ENCODE measurements around the gene KISS1R.

The KISS1R gene

GRCh38 chr19:899336-900042 lies 17.6 kb upstream of the KISS1R start:
- no peak for DNase-seq (ENCODE audit: low read depth, low spot score)

GRCh38 chr19:900043-900301 lies 17.2 kb upstream of the KISS1R start:
- DNase-seq (ENCODE audit: low read depth, low spot score), result no peak

- DNase-seq (ENCODE audit: low read depth, low spot score), result no peak
These were observed 16.6 kb upstream of the KISS1R start for GRCh38 chr19:900302-901111.

- DNase-seq (ENCODE audit: low read depth, low spot score), result no peak
These were observed 15.7 kb upstream of the KISS1R start for GRCh38 chr19:901216-902092.

GRCh38 chr19:902093-902370 lies 15.1 kb upstream of the KISS1R start:
- DNase-seq (ENCODE audit: low read depth, low spot score), result no peak

- no peak for DNase-seq (ENCODE audit: low read depth, low spot score)
These were observed 14.5 kb upstream of the KISS1R start for GRCh38 chr19:902446-903226.

GRCh38 chr19:903266-903797 lies 13.8 kb upstream of the KISS1R start:
- DNase-seq (ENCODE audit: low read depth, low spot score), result no peak

- DNase-seq (ENCODE audit: low read depth, low spot score), result no peak
These were observed 12.6 kb upstream of the KISS1R start for GRCh38 chr19:904545-904944.

GRCh38 chr19:906480-906879 lies 10.7 kb upstream of the KISS1R start:
- DNase-seq (ENCODE audit: low read depth, low spot score), result no peak

- no peak for DNase-seq (ENCODE audit: low read depth, low spot score)
These were observed 9.8 kb upstream of the KISS1R start for GRCh38 chr19:907183-907853.

- DNase-seq (ENCODE audit: low read depth, low spot score), result no peak
These were observed 5.7 kb upstream of the KISS1R start for GRCh38 chr19:911197-912033.

GRCh38 chr19:912181-913079 lies 4.7 kb upstream of the KISS1R start:
- no peak for DNase-seq (ENCODE audit: low read depth, low spot score)

GRCh38 chr19:913080-913748 lies 3.9 kb upstream of the KISS1R start, which contains the start of gene R3HDM4:
Gene R3HDM4, minus strand, starts transcription at chr19:913219. Its CDS starts 62 bp downstream, at chr19:913157.
- no peak for DNase-seq (ENCODE audit: low read depth, low spot score)

GRCh38 chr19:916645-917322 lies 349 bp upstream of the KISS1R start:
- DNase-seq (ENCODE audit: low read depth, low spot score), result no peak

GRCh38 chr19:918152-918437 lies 962 bp downstream of the KISS1R start:
- no peak for DNase-seq (ENCODE audit: low read depth, low spot score)

- no peak for DNase-seq (ENCODE audit: low read depth, low spot score)
These were observed 1.5 kb downstream of the KISS1R start for GRCh38 chr19:918481-919198.
